ENCODE measurements around the gene PPIE. TPM values are rescaled to one million over a fixed set of nuclear protein-coding genes. Genes with fewer than 3 reads are reported as not detected.
A peak's percentile ranks its signal among the peaks of the same experiment; 100 is the strongest.

Gene PPIE
- total and polyA plus RNA-seq, 2 of the 8 experiments (the other 6 are each of a cell fraction or from before 2014, with no cell fraction given): 38.9 to 56.1 TPM

DNA sequence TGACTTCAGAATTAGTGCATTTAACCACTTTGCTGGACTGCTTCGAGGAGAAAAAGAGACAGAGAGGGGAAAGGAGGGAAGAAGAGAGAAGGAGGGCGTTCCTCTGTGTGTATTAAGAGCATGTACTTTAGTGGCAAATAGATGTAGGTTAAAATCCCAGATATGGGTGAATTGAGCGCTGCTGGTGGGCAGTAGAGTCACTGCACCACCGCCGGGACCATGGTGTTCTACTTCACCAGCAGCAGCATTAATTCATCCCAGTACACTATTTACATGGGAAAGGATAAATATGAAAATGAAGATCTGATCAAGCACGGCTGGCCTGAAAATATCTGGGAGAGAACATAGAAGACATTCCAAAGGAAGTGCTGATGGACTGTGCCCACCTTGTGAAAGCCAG is 20.9 kb upstream of the PPIE start:
- no peak overlapping the region for H4K5ac ChIP-seq (ENCODE audit: insufficient read length, low read depth, low read length)
- no peaks in the 10 kb centered on the region for H3K79me1 ChIP-seq (ENCODE audit: low read depth, low read length)
- H2BK12ac ChIP-seq (ENCODE audit: low read depth, low read length): no peak overlapping the region
- no peaks in the 10 kb centered on the region for H3K23me2 ChIP-seq (ENCODE audit: low read depth, low read length)
- no peaks in the 10 kb centered on the region for H3K9me3 ChIP-seq (ENCODE audit: insufficient read depth in 2 of 2, low read depth in 1 of 2, low read length in 1 of 2)
- no peak overlapping the region for H2AFZ ChIP-seq (ENCODE audit: low read length)
- no peaks in the 10 kb centered on the region for H3K4me1 ChIP-seq (replicated peaks in 1 of 4; ENCODE audit: control insufficient read depth in 3 of 4, insufficient read depth in 4 of 4, low read length in 3 of 4)
- no peak overlapping the region for H2BK15ac ChIP-seq (ENCODE audit: low read length)
- H3K27me3 ChIP-seq (replicated peaks in 1 of 4; ENCODE audit: control insufficient read depth in 3 of 4, extremely low read depth in 1 of 4, insufficient read depth in 3 of 4, low read length in 3 of 4): peaks cover 54 to 83% (median 67%) of the 10 kb centered on the region in 4 experiments
- H3K56ac ChIP-seq (replicated peaks; ENCODE audit: insufficient read length, low read depth, low read length): no peak overlapping the region
- H3K4me2 ChIP-seq (ENCODE audit: insufficient read depth in 1 of 2, low read depth in 2 of 2, low read length in 2 of 2): no peak overlapping the region
- H2BK120ac ChIP-seq (replicated peaks; ENCODE audit: low read depth, low read length): no peak overlapping the region
- no peak for TF ChIP-seq SP2 (IDR thresholded peaks at IDR 0.05; ENCODE audit: low read length)
- TF ChIP-seq RAD21 (IDR thresholded peaks at IDR 0.05 in 1 of 2, conservative IDR thresholded peaks at IDR 0.05 in 1 of 2; ENCODE audit: low read depth in 2 of 2, low read length in 2 of 2): peak; percentile 9 to 24; a peak in 2 of 4 replicates
- TF ChIP-seq SP4 (IDR thresholded peaks at IDR 0.05; ENCODE audit: low read length): no peak
- TF ChIP-seq EGR1 (IDR thresholded peaks at IDR 0.05; ENCODE audit: borderline replicate concordance, low read depth, low read length): no peak
- no peak for TF ChIP-seq FOSL1 (IDR thresholded peaks at IDR 0.05; ENCODE audit: insufficient read depth, low read depth, low read length)
- no peak for TF ChIP-seq HDAC2 (IDR thresholded peaks at IDR 0.05; ENCODE audit: borderline replicate concordance in 1 of 2, low read depth in 2 of 2, low read length in 2 of 2)
- no peak for TF ChIP-seq YY1 (IDR thresholded peaks at IDR 0.05; ENCODE audit: low read depth, low read length)
- no peak for TF ChIP-seq GTF2F1 (IDR thresholded peaks at IDR 0.05; ENCODE audit: borderline replicate concordance, low read depth, low read length)
- TF ChIP-seq TAF1 (IDR thresholded peaks at IDR 0.05; ENCODE audit: low read depth, low read length): no peak
- TF ChIP-seq, protein P1, sequence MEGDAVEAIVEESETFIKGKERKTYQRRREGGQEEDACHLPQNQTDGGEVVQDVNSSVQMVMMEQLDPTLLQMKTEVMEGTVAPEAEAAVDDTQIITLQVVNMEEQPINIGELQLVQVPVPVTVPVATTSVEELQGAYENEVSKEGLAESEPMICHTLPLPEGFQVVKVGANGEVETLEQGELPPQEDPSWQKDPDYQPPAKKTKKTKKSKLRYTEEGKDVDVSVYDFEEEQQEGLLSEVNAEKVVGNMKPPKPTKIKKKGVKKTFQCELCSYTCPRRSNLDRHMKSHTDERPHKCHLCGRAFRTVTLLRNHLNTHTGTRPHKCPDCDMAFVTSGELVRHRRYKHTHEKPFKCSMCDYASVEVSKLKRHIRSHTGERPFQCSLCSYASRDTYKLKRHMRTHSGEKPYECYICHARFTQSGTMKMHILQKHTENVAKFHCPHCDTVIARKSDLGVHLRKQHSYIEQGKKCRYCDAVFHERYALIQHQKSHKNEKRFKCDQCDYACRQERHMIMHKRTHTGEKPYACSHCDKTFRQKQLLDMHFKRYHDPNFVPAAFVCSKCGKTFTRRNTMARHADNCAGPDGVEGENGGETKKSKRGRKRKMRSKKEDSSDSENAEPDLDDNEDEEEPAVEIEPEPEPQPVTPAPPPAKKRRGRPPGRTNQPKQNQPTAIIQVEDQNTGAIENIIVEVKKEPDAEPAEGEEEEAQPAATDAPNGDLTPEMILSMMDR (IDR thresholded peaks at IDR 0.05; ENCODE audit: control extremely low read depth in 1 of 3, insufficient read depth in 1 of 3, low read depth in 1 of 3, low read length in 3 of 3): peak in 2 of 3 experiments; percentile 20 to 21; a peak in 2 of 4 replicates
- H3K79me2 ChIP-seq (ENCODE audit: control insufficient read depth in 1 of 2, insufficient read depth in 2 of 2, low read length in 2 of 2): no peaks in the 10 kb centered on the region
- H3K36me3 ChIP-seq (ENCODE audit: control insufficient read depth in 2 of 4, insufficient read depth in 4 of 4, low read length in 3 of 4): no peaks in the 10 kb centered on the region
- peaks cover 6 to 21% of the 10 kb centered on the region in 2 experiments for H4K20me1 ChIP-seq (replicated peaks in 1 of 2; ENCODE audit: control insufficient read depth in 1 of 2, insufficient read depth in 2 of 2, low read length in 2 of 2)
- H3K9ac ChIP-seq (replicated peaks in 1 of 4; ENCODE audit: extremely low read depth in 1 of 4, low read depth in 3 of 4, low read length in 3 of 4): no peak overlapping the region
- H4K91ac ChIP-seq (replicated peaks; ENCODE audit: insufficient read length, low read length): no peak overlapping the region
- no peak overlapping the region for H3K18ac ChIP-seq (ENCODE audit: extremely low read depth, low read length)
- FAIRE-seq (no peak), DNase-seq (ENCODE audit: low read depth in 1 of 2, low spot score in 2 of 2) (no peak)
- 40% methylated on average over 6 of the region's 6 CpGs; no CpG with 5 or more reads in 1 of the 2 experiments for WGBS, 2 experiments (ENCODE audit: extremely low coverage in 1 of 2, insufficient coverage in 1 of 2, insufficient read length in 1 of 2, insufficient replicate concordance in 2 of 2, low coverage in 1 of 2, low lambda C conversion rate in 2 of 2, missing lambda C conversion rate in 1 of 2)
- POLR2A ChIA-PET (ENCODE audit: partially characterized antibody): no interaction called here
- CTCF ChIA-PET (ENCODE audit: partially characterized antibody): interaction anchor here (0.7 to 7.8 kb wide), 6 partner anchors 11 to 108 kb away, joined by 3 to 72 read pairs (median 4); partner anchors contain the start of gene NT5C1A
- H2AK5ac ChIP-seq (ENCODE audit: low read depth, low read length): no peak overlapping the region
- no peak overlapping the region for H4K8ac ChIP-seq (ENCODE audit: extremely low read depth, insufficient read depth, low read length)
- no peak overlapping the region for H3K14ac ChIP-seq (ENCODE audit: insufficient read length)
- no peak overlapping the region for H3K4me3 ChIP-seq (ENCODE audit: extremely low read depth in 1 of 4, insufficient read depth in 2 of 4, low read depth in 3 of 4, low read length in 4 of 4)
- H2BK5ac ChIP-seq (ENCODE audit: low read depth, low read length): no peak overlapping the region
- no peak overlapping the region for H3K23ac ChIP-seq (ENCODE audit: insufficient read length)
- no peak overlapping the region for H2BK20ac ChIP-seq (ENCODE audit: low read length)
- no peak overlapping the region for H3K4ac ChIP-seq (replicated peaks; ENCODE audit: insufficient read length, low read depth, low read length)
- H3K27ac ChIP-seq (ENCODE audit: low read depth, low read length): no peak overlapping the region
